OCI-LY3 (cell line): Measurements from ENCODE around the gene SERPINE1.
"Not testable (repeated sequence)": the region's sequence is repeated elsewhere in the genome, so short reads cannot be mapped to it uniquely, and the experiment has no call there.

Experiments
- H2AFZ ChIP-seq: fragments of 200-600, 300-600 bp; shearing (Covaris generic); 2 replicates; pipeline ENCODE4 v1.6.0; 2014; ENCODE audit warnings: antibody characterized with exemption, low read depth, low read length
- H3K27ac ChIP-seq: fragments of 200-600, 300-600 bp; sonication (generic); 2 replicates; pipeline ENCODE4 v1.5.1; 2014; ENCODE audit warnings: mild to moderate bottlenecking, low read length, moderate library complexity, mixed read lengths
- H3K27me3 ChIP-seq: fragments of 200-600, 300-600 bp; sonication (generic); 2 replicates; pipeline ENCODE4 v1.6.1; 2014; ENCODE audit warnings: low read depth, low read length, mixed read lengths
- H3K36me3 ChIP-seq: fragments of 200-600, 300-600 bp; sonication (generic); replicated peaks from 2 replicates; pipeline ENCODE3; 2014; ENCODE audit warnings: low read depth, low read length, mixed read lengths
- H3K4me1 ChIP-seq: fragments of 300-600, 200-600 bp; sonication (generic); 2 replicates; pipeline ENCODE4 v1.6.1; 2014; ENCODE audit warnings: low read length, mixed read lengths
- H3K4me2 ChIP-seq: fragments of 200-600, 300-600 bp; sonication (generic); 2 replicates; pipeline ENCODE4 v1.6.1; 2014; ENCODE audit warnings: low read length, mixed read lengths
- H3K4me3 ChIP-seq: fragments of 300-600, 200-600 bp; sonication (generic); 2 replicates; pipeline ENCODE4 v1.5.1; 2014; ENCODE audit warnings: antibody characterized with exemption, mild to moderate bottlenecking, low read length, moderate library complexity
- H3K79me2 ChIP-seq: fragments of 300-600, 200-600 bp; shearing (Covaris generic); 2 replicates; pipeline ENCODE4 v1.6.1; 2014; ENCODE audit warnings: mild to moderate bottlenecking, low read length, mixed read lengths
- H3K9ac ChIP-seq: fragments of 300-600, 200-600 bp; shearing (Covaris generic); 2 replicates; pipeline ENCODE4 v1.6.0; 2014; ENCODE audit warnings: mild to moderate bottlenecking, low read length, moderate library complexity
- H3K9me3 ChIP-seq: fragments of 200-600, 300-600 bp; shearing (Covaris generic); 2 replicates; pipeline ENCODE4 v1.6.1; 2014; ENCODE audit warnings: low read length, mixed read lengths; ENCODE audit not compliant: insufficient read depth
- H4K20me1 ChIP-seq: fragments of 200-600, 300-600 bp; sonication (generic); 2 replicates; pipeline ENCODE4 v1.6.1; 2016; ENCODE audit warnings: low read length, mixed read lengths; ENCODE audit not compliant: insufficient read depth
- EZH2phosphoT487 ChIP-seq: fragments of 200-600 bp; shearing (Covaris generic); IDR thresholded peaks from 2 replicates; pipeline ENCODE4 v1.6.1; 2018; ENCODE audit warnings: antibody characterized with exemption, mixed run types, low read depth
- TF ChIP-seq, protein P1 (sequence below): fragments of 200-600, 300-600 bp; sonication (generic); IDR thresholded peaks from 2 replicates; pipeline ENCODE4 v1.5.1; 2014; ENCODE audit warnings: antibody characterized with exemption, low read length, low read depth

SERPINE1 gene

GRCh38 chr7:101116898-101117297 is 10.0 kb upstream of the SERPINE1 start:
- no peak overlapping the region for H3K9ac ChIP-seq

DNA sequence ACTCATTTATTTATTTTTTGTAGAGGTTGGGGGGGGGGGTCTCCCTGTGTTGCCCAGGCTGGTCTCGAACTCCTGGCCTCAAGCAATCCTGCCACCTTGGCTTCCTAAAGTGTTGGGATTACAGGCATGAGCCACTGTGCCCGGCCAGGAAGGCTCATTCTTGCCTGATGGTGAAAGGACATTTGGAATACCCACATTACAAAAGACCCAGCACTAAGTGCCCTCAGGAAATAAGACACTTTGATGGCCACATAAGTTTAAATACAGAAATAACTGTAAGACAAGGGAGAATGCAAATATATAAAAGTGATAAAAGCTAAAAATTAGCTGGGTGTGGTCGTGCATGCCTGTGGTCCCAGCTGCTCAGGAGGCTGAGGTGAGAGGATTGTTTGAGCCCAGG is 8.0 kb upstream of the SERPINE1 start:
- Histone ChIP-seq H3K9me3 (no peaks in the 10 kb centered on the region), H2AFZ (no peak overlapping the region), H3K4me1 (peaks cover 7% of the 10 kb centered on the region; the same call in 1 of the 2 replicates), H3K27ac (no peak overlapping the region), H3K27me3 (0 out of 2 replicates have a peak, but pooled peaks cover 5% of the 10 kb centered on the region), H3K4me3 (no peak overlapping the region), H4K20me1 (no peaks in the 10 kb centered on the region), H3K79me2 (no peaks in the 10 kb centered on the region), H3K36me3 (no peaks in the 10 kb centered on the region), H3K9ac (no peak overlapping the region), H3K4me2 (no peak overlapping the region)
- no peak for TF ChIP-seq EZH2phosphoT487
- TF ChIP-seq, protein P1, sequence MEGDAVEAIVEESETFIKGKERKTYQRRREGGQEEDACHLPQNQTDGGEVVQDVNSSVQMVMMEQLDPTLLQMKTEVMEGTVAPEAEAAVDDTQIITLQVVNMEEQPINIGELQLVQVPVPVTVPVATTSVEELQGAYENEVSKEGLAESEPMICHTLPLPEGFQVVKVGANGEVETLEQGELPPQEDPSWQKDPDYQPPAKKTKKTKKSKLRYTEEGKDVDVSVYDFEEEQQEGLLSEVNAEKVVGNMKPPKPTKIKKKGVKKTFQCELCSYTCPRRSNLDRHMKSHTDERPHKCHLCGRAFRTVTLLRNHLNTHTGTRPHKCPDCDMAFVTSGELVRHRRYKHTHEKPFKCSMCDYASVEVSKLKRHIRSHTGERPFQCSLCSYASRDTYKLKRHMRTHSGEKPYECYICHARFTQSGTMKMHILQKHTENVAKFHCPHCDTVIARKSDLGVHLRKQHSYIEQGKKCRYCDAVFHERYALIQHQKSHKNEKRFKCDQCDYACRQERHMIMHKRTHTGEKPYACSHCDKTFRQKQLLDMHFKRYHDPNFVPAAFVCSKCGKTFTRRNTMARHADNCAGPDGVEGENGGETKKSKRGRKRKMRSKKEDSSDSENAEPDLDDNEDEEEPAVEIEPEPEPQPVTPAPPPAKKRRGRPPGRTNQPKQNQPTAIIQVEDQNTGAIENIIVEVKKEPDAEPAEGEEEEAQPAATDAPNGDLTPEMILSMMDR, result no peak

More at GRCh38 chr7:101116898-101117297, 10.0 kb upstream of the SERPINE1 start:
- Histone ChIP-seq H3K27me3 (no peaks in the 10 kb centered on the region), H3K4me3 (no peak overlapping the region), H4K20me1 (no peaks in the 10 kb centered on the region), H3K36me3 (no peaks in the 10 kb centered on the region), H2AFZ (no peak overlapping the region), H3K9me3 (no peaks in the 10 kb centered on the region), H3K27ac (no peak overlapping the region), H3K79me2 (no peaks in the 10 kb centered on the region), H3K4me2 (no peak overlapping the region), H3K4me1 (peaks cover under 1% of the 10 kb centered on the region; the same call in 1 of the 2 replicates)
- TF ChIP-seq, protein P1, result no peak
- no peak for TF ChIP-seq EZH2phosphoT487

- H3K4me1 ChIP-seq, result peaks cover 7% of the 10 kb centered on the region; the same call in 1 of the 2 replicates
- no peak overlapping the region for H3K27ac ChIP-seq
- 0 out of 2 replicates have a peak, but pooled peaks cover 7% of the 10 kb centered on the region for H3K27me3 ChIP-seq
- H4K20me1 ChIP-seq, result no peaks in the 10 kb centered on the region
- no peak overlapping the region for H3K9ac ChIP-seq
- TF ChIP-seq, protein P1, result no peak
- TF ChIP-seq EZH2phosphoT487, result no peak
- H3K79me2 ChIP-seq, result no peaks in the 10 kb centered on the region
- no peak overlapping the region for H2AFZ ChIP-seq
- H3K36me3 ChIP-seq, result no peaks in the 10 kb centered on the region
- no peaks in the 10 kb centered on the region for H3K9me3 ChIP-seq
- no peak overlapping the region for H3K4me2 ChIP-seq
- H3K4me3 ChIP-seq, result no peak overlapping the region
Measured at GRCh38 chr7:101119876-101120275, 7.0 kb upstream of the SERPINE1 start.

GRCh38 chr7:101120315-101120714 is 6.6 kb upstream of the SERPINE1 start:
- H3K9me3 ChIP-seq, result no peaks in the 10 kb centered on the region
- no peak overlapping the region for H3K27ac ChIP-seq
- peaks cover 7% of the 10 kb centered on the region; the same call in 1 of the 2 replicates for H3K4me1 ChIP-seq
- H3K79me2 ChIP-seq, result no peaks in the 10 kb centered on the region
- H2AFZ ChIP-seq, result no peak overlapping the region
- H3K4me2 ChIP-seq, result no peak overlapping the region
- no peak overlapping the region for H3K9ac ChIP-seq
- H4K20me1 ChIP-seq, result no peaks in the 10 kb centered on the region
- no peak overlapping the region for H3K4me3 ChIP-seq
- TF ChIP-seq, protein P1, result no peak
- no peak for TF ChIP-seq EZH2phosphoT487
- H3K27me3 ChIP-seq, result 0 out of 2 replicates have a peak, but pooled peaks cover 8% of the 10 kb centered on the region
- no peaks in the 10 kb centered on the region for H3K36me3 ChIP-seq

GRCh38 chr7:101121631-101121990 is 5.3 kb upstream of the SERPINE1 start:
- H4K20me1 ChIP-seq, H3K36me3 ChIP-seq, H3K4me1 ChIP-seq, H3K27ac ChIP-seq, H3K27me3 ChIP-seq, H3K9me3 ChIP-seq, H3K9ac ChIP-seq, H3K79me2 ChIP-seq, H3K4me3 ChIP-seq: not testable (repeated sequence)
- Histone ChIP-seq H2AFZ (peak overlapping the region; percentile 99; the same call in 1 of the 2 replicates), H3K4me2 (peak overlapping the region; percentile 93)
